Cardiac fibroblast (primary cell): ENCODE results near the gene GLRA2.
A peak's percentile ranks its signal among the peaks of the same experiment; 100 is the strongest.

ENCODE experiments used
- DNase-seq, 2 donors: peaks; one replicate each; pipeline versions ENCODE4 v3.0.0 to v3.0.0-alpha.2; 2010; ENCODE audit warnings: low read depth in 2 of 2
- H3K4me3 ChIP-seq, 2 donors: replicated peaks in 1 of 2; 1 replicate in 1 of 2; 2 replicates in 1 of 2; pipeline ENCODE4 v1.5.1; 2011; ENCODE audit warnings: low read depth in 2 of 2, low read length in 2 of 2, mild to moderate bottlenecking in 2 of 2, moderate library complexity in 1 of 2
- CTCF ChIP-seq: IDR thresholded peaks from one replicate; pipeline ENCODE4 v1.5.1; 2011; ENCODE audit warnings: low read depth, mild to moderate bottlenecking, low read length, inconsistent platforms

The GLRA2 gene

DNA sequence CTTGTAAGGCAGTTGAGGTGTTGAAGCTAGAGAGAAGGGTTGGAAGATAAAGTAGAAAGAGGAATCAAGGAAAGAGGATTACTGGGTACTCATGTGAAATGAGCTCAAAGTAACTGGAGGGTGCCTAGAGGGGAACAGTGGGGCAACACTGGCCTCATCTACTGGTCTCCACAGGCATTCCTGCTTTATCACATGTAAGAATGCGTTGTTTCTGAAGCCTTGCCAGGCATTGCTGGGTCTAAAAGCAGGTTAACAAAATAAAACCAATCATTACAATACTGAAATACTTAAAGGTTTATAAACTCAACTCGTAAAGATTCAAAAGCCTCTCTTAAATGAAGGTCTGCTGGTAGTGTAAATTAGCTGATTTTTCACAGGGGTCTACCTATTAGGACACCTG is 247.6 kb downstream of the GLRA2 start:
- no peak overlapping the region for H3K4me3 ChIP-seq
- DNase-seq = peak in 1 of 2 donors; percentile 2
- TF ChIP-seq CTCF = no peak

GRCh38 chrX:14777525-14777924 is 248.2 kb downstream of the GLRA2 start:
- DNase-seq = peak; percentile 12 to 47
- no peak overlapping the region for H3K4me3 ChIP-seq
- TF ChIP-seq CTCF = no peak

DNA sequence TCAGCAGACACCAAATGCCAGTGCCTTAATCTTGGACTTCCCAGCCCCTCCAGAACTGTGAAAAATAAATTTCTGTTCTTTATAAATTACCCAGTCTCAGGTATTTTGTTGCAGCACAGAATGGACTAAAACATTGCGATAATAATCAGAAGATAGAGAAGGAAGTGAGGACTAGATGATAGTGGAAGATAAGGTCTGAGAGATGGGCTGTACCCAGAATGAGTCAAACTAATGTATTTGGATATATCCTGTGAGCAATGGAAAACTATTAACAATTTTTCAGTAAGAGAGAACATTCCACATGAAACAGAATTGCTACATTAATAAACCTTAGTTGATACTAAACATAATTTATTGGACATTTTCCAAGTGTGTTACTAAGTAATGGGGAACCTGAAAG is 250.2 kb downstream of the GLRA2 start:
- no peak for TF ChIP-seq CTCF
- DNase-seq = no peak
- H3K4me3 ChIP-seq = no peak overlapping the region
